WERI-Rb-1 (cell line): ENCODE measurements around the gene CHRNA10.

Source experiments
- DNase-seq: peaks from one replicate; pipeline ENCODE4 v3.0.0-alpha.2; 2020
- H3K27ac ChIP-seq: fragments of 250-450 bp; sonication (Bioruptor Pico); 2 replicates; pipeline ENCODE4 v1.5.1; 2020; ENCODE audit warnings: mild to moderate bottlenecking, moderate library complexity
- H3K27me3 ChIP-seq: fragments of 250-450 bp; sonication (Bioruptor Pico); 2 replicates; pipeline ENCODE4 v1.5.1; 2021; ENCODE audit warnings: mild to moderate bottlenecking, low read depth, moderate library complexity; ENCODE audit not compliant: insufficient read depth, severe bottlenecking
- H3K36me3 ChIP-seq: fragments of 250-450 bp; sonication (Bioruptor Pico); 2 replicates; pipeline ENCODE4 v1.5.1; 2020; ENCODE audit warnings: mild to moderate bottlenecking, moderate library complexity
- H3K4me3 ChIP-seq: 2 replicates; pipeline ENCODE4 v1.5.1; 2011; ENCODE audit warnings: low read depth, mild to moderate bottlenecking, control low read depth, low read length
- H3K9me3 ChIP-seq: fragments of 250-450 bp; sonication (Bioruptor Pico); 2 replicates; pipeline ENCODE4 v1.5.1; 2021; ENCODE audit warnings: mild to moderate bottlenecking, moderate library complexity; ENCODE audit not compliant: severe bottlenecking
- TF ChIP-seq, protein P1 (sequence below): IDR thresholded peaks from 2 replicates; pipeline ENCODE4 v1.5.1; 2011; ENCODE audit warnings: low read depth, mild to moderate bottlenecking, control low read depth, inconsistent platforms, low read length

CHRNA10 gene

DNA sequence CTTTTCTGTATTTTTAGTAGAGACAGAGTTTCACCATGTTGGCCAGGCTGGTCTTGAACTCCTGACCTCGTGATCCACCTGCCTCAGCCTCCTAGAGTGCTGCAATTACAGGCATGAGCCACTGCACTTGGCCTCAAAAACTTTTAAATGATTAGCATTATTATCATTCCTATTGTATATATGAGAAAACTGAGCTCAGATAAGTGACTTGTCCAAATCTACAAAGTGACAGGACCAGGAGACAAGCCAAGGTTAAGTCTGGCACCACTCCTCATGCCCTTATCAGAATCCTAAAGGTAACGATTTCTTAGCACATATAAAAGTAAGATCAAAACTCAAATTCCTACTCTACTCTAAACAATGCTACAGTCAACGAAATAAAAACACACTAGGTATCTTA lies 32.2 kb upstream of the CHRNA10 start:
- Histone ChIP-seq H3K9me3 (no peaks in the 10 kb centered on the region), H3K4me3 (no peak overlapping the region), H3K27me3 (no peaks in the 10 kb centered on the region), H3K36me3 (peaks cover 90% of the 10 kb centered on the region), H3K27ac (no peak overlapping the region)
- TF ChIP-seq, protein P1, sequence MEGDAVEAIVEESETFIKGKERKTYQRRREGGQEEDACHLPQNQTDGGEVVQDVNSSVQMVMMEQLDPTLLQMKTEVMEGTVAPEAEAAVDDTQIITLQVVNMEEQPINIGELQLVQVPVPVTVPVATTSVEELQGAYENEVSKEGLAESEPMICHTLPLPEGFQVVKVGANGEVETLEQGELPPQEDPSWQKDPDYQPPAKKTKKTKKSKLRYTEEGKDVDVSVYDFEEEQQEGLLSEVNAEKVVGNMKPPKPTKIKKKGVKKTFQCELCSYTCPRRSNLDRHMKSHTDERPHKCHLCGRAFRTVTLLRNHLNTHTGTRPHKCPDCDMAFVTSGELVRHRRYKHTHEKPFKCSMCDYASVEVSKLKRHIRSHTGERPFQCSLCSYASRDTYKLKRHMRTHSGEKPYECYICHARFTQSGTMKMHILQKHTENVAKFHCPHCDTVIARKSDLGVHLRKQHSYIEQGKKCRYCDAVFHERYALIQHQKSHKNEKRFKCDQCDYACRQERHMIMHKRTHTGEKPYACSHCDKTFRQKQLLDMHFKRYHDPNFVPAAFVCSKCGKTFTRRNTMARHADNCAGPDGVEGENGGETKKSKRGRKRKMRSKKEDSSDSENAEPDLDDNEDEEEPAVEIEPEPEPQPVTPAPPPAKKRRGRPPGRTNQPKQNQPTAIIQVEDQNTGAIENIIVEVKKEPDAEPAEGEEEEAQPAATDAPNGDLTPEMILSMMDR = no peak
- no peak for DNase-seq

DNA sequence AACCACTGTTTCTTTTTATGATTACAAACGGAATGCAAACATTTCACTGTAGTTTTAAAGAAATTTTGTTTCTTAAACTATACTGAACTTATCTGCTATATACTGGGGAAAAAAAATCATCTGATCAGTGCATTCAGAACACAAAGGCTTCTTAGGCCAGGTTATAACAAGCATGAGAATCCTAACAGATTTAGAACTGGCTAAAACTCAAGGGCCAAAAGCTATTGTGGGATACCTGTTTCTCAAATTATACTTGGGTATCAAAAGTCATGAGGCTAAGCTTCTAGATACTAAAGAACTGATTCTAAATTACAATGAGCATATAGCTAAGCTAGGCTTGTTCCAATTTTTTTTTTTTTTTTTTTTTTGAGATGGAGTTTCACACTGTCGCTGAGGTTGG lies 29.7 kb upstream of the CHRNA10 start:
- Histone ChIP-seq H3K27ac (no peak overlapping the region), H3K27me3 (no peaks in the 10 kb centered on the region), H3K4me3 (no peak overlapping the region), H3K9me3 (no peaks in the 10 kb centered on the region), H3K36me3 (peaks cover 92% of the 10 kb centered on the region)
- TF ChIP-seq, protein P1 = no peak
- DNase-seq = no peak

DNA sequence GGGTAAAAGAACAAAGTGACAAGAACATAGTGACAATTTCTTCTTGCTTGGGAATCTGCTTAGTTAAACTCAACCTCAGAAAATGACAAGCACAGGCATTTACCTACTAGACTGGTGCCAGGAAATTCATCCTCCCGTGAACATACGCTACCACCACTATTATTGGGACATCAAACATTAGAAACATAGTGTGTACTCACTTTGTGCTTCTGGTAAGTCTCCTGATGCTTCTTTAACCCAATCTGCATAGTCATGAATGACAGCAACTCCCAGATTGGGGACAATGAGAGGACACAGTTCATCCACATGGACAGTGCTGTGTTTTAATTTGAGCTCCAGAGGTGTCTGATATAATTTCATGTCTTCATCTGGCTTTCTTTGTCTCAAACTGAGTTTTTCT lies 29.2 kb upstream of the CHRNA10 start:
- no peaks in the 10 kb centered on the region for H3K9me3 ChIP-seq
- TF ChIP-seq, protein P1 = no peak
- no peak overlapping the region for H3K27ac ChIP-seq
- peaks cover 93% of the 10 kb centered on the region for H3K36me3 ChIP-seq
- no peaks in the 10 kb centered on the region for H3K27me3 ChIP-seq
- no peak overlapping the region for H3K4me3 ChIP-seq
- no peak for DNase-seq

DNA sequence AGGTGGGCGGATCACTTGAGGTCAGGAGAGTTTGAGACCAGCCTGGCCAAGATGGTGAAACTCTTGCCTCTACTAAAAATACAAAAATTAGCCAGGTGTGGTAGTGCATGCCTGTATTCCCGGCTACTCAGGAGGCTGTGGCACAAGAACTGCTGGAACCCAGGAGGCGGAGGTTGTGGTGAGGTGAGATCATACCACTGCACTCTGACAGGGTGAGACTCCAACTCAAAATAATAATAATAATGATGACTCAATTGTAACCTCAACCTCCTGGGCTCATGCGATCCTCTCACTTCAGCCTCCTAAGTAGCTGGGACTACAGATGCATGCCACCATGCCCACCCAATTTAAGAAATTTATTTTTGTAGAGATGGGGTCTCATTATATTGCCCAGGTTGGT lies 15.6 kb upstream of the CHRNA10 start:
- Histone ChIP-seq H3K4me3 (no peak overlapping the region), H3K27ac (no peak overlapping the region), H3K27me3 (no peaks in the 10 kb centered on the region), H3K36me3 (peaks cover 83% of the 10 kb centered on the region), H3K9me3 (no peaks in the 10 kb centered on the region)
- TF ChIP-seq, protein P1 = no peak
- DNase-seq = no peak

DNA sequence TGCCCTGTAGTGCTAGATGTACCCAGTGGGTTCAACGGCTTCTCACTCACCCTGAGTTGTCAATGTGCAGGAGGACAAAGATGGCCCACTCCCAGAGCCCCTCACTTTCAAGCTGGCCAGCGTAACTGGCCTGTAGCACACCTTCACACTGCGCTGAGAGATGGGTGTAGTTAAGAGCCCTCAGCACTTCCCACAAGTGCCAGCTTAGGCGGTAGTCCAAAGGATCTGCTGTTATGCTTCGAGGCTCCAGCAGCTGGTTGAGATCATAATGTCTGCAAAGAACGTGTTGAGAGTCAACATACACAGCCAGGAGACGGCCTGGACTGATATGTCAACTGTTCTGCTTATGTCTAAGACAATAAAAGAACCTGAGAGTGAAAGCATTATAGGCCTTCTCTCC lies 14.7 kb upstream of the CHRNA10 start:
- Histone ChIP-seq H3K9me3 (no peaks in the 10 kb centered on the region), H3K27ac (no peak overlapping the region), H3K27me3 (no peaks in the 10 kb centered on the region), H3K36me3 (peaks cover 84% of the 10 kb centered on the region), H3K4me3 (no peak overlapping the region)
- TF ChIP-seq, protein P1 = no peak
- DNase-seq = no peak

DNA sequence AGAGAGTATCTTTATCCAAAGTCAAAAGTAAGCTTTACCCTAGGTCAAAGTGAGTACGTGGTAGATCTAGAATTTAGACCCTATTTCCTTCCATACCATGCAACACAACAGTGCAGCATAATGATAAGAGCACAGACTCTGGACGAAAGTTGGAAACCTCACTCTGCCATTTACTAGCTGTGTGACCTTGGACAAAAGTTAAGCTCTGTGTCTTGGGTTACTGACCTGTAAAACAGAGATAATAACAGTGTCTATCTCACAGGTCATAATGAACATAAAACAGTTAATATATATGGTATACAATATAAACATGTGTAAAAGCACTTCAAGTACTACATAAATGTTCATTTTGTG lies 13.6 kb upstream of the CHRNA10 start:
- Histone ChIP-seq H3K27me3 (no peaks in the 10 kb centered on the region), H3K4me3 (no peak overlapping the region), H3K9me3 (no peaks in the 10 kb centered on the region), H3K27ac (no peak overlapping the region), H3K36me3 (peaks cover 87% of the 10 kb centered on the region)
- no peak for DNase-seq
- TF ChIP-seq, protein P1 = no peak
